COLO829 (cell line): Measurements from ENCODE around the gene ZNF385A.

Source experiments
- DNase-seq: peaks from one replicate; pipeline ENCODE4 v3.0.0; 2012; ENCODE audit warnings: low spot score

The ZNF385A gene

DNA sequence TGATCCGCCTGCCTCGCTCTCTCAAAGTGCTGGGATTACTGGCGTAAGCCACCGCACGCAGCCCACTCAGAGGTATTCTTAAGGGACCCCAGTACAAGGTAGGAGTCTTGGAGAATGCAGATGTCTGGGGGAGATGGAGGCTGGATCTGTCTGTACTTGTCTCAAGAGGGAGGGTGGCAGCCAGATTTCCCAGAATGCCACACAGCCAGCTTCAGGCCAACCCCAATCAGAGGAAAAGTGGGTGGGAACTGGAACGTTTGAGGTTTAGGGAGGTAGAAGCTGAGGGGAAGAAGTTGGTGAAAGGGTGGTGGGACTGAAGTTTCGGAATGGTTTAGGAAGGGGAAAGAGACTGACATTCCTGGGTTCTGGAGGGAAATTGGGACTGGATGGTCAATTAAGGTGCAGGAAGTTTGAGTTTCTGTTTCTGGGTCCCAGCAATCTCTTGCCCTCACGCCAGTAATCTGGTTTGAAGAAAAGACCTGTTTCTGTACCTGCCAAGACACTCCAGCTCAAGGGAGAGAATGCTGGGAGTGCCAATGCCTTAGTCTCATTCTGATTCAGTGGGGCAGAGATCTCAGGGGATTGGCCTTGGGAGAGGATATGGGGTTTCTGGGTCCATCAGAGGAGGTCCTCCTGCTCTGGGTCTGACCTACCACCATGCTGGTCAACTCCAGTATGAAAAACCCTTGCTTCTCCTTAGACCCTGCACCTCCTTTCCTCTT is 8.1 kb upstream of the ZNF385A start:
- no peak for DNase-seq

DNA sequence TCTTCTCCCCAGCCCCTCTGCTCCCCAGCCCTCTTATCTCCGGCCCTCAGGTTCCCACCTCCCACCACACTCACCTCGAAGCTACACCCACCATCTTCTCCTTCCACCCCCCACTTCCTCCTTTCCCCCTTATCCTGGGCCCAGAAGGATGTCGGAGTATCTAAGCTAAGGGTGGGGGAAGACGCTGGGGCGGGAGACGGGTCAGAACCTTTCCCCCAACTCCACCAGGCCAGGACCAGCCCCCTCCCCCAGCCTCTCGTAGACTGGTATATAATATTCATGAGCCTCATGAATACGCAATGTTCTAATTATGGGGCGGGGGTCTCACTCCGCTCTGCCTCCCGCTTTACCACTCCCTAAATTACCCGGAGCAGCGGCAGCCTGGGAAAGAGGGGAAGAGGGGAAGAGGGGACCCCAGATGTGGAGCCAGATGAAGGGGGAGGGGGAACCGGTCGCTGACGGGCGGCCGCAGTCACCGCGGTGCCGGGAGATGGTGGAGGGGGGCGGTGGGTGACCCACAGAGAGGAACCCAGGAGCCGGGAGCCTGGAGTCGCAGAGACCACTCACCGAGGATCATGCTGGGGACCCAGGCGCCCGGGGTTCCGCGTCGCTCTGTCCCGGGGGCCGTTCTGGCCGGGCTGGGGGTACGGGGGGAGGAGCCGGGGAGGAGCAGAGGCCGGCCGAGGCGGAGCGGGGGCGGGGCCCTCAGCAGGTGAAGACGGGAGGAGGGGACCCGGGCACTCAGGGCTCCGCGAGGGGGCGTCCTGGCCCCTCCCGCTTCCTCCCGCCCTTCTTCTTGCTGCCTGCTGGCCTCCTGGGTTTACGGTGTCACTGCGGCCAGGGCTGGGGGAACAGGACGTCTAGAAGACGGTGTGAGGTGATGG is 6.4 kb upstream of the ZNF385A start:
- no peak for DNase-seq

DNA sequence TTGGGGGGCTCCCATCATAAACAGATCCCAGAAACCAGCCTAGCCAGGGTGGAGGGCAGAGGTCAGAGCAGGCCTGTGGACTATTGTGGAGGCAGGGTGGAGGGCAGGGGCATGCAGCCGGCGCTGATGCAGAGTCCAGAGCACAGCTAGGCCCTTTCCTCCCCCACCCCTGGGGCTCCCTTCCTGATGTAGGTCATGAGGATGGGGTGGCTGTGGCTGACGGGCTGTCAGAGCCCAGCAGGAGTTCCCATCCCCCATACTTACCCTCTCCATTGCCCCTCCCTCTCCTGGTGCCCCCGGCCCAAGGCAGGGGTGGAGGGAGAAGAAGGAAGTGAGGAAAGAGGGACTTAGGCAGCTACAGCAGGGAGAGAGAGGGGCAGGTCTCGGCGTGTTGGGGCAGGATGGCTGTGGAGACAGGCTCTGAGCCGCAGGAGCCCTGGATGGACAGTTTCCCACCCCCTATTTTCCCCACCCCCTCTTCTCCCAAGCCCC is 5.7 kb upstream of the ZNF385A start:
- DNase-seq: no peak

- DNase-seq: no peak
Measured at GRCh38 chr12:54389607-54390175, 5.2 kb upstream of the ZNF385A start.

DNA sequence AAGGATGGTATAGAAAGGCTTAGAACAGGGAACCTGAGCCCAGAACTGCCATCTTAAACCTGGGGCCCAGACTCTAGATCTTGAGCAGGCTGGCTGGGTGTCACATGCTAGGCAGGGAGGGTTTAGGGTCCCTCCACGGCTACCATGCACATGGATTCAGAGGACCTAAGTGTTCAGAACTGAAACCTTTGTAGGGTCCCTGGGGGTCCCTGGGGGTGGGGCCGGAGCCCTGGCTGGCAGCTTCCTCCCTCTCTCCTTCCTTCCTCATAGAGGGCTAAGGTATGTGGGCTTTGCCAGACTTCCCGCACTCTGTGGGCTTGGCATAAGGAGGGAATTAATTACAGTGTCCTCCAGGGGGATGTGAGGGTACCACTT is 4.6 kb upstream of the ZNF385A start:
- no peak for DNase-seq

DNA sequence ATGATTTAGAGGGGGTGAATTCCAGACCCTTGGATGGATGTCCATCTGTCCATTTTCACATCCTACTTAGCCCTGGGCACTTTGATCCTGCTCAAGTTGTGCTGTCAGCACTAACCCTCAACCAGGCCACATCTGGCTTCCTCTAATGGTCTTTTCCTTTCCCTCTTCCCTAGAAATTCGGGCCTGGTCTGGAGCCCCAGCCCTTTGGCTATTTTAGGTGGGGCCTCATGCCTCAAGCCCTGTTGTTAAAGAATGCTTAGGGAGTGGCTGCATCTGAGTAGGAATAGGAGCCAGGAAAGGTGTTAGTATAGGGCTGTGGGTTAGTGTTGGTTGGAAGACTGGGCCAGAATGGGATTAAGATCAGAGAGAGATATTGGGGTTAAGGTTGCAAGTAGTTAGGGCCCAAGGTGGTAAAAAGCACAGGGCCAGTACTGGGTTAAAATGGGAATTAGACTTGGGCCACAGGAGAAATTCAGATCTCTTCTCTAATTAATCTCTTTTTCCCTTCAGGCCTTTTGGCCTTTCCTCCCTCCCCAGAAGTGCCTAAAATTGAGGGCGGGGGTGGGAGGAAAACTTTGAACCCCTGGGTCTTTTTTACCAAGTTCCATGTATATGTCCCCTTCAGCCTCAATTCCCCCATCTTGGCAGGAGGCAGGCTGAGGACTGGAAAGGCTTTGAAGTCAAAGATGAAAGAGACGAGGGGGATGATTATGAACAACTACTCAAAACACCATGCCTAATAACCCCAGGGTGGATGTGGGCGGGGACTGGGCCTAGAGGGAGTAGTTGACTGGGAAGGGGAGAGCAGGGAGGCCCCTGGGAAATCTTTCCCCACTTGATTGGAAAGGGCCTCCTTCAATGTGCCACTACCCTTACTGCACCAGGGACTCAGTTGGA is 4.0 kb upstream of the ZNF385A start:
- DNase-seq: peak; percentile 30

DNA sequence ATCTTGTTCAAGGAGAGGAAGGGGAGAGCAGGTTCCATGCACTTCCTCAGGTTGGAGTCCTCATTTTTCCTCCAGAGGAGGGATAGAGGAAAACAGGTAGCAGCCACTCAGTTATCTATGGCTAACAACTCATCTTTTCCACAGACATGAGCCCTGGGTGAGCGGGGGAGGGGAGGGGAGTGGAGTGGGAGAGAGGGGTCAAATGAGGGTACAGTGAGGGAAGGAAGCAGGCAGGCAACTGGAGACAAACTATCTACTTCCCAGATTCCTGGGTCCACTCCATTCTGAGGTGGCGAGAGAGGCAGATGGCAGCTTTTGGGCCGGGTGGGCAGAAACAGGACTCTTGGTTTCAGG is 2.6 kb upstream of the ZNF385A start:
- no peak for DNase-seq

- DNase-seq: no peak
Measured at GRCh38 chr12:54386403-54387113, 2.0 kb upstream of the ZNF385A start.

GRCh38 chr12:54385251-54385914 is 850 bp upstream of the ZNF385A start:
- DNase-seq: no peak

GRCh38 chr12:54383041-54383609 is 1.4 kb downstream of the ZNF385A start:
- peak; percentile 35 for DNase-seq

DNA sequence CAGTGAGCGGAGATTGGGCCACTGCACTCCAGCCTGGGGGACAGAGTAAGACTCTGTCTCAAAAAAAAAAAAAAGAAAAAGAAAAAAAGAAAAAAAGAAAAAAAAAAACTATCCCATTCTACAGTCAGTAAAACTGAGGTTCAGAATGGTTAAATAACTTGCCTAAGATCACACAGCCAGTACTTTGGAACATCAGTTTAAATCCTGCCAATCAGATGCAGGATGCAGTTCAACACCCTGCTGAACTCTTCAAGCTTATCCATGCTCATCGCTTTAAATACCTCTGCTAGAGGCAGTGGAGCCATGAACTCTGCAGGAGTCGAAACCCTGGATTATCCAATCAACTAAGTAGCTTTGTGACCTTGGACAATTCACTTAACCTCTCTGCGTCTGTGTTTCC is 3.4 kb downstream of the ZNF385A start:
- no peak for DNase-seq

GRCh38 chr12:54379398-54380201 is 4.9 kb downstream of the ZNF385A start:
- DNase-seq: peak; percentile 94

- peak; percentile 72 for DNase-seq
Measured at GRCh38 chr12:54378796-54379397, 5.6 kb downstream of the ZNF385A start.

DNA sequence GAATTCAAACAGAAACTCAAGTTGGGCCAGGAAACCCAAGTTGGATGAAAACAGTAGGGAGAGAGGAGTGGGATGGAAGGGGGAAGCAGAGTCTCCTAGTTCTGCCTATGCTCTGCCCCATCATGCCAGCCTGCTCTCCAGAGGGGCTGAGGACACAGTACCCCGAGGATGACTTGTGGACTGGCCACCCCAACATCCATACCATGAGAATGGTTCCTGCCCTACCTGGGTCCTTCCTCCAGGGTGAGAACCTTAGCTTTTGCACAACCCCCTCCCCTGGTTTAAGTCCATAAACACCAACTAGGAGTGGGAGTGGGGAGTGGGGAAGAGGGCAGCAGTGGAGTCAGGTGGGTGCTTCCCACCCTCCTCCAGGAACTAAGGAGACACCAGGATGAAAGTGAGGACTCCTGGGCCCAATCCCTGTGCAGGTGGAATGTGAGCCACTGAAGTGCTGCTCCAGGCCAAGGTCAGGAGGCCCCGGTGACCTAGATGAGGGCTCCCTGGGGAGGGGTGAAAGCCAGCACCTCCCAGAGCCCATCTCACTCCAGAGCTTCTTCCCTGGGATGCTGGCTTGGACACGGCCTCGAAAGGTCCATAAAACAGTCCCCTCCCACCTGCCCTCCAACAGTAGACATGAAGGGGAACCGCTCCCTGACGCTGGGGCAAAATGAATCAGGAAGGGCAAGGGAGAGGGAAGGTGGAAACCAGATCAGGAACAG is 6.6 kb downstream of the ZNF385A start:
- DNase-seq: no peak

DNA sequence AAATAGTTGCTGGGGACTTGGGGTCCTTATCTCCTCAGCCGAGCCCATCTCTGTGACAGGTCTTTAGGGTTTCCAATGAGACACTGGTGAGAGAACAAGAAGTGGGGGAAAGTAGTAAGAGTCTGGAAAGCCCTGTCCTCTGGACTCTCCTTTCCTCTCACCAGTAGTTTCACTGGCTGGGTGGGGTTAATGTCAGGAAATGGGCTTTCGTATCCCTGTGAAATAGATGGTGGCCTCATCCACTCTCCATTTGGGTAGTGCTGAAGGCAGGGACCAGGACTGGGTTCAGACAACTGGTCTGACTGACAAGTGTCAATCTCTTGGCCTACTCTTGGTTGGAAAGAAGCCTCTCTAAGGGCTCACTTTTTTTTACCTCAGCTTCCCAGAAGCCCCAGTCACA is 7.5 kb downstream of the ZNF385A start:
- DNase-seq: no peak

GRCh38 chr12:54376596-54376995 is 7.9 kb downstream of the ZNF385A start:
- DNase-seq: no peak

- no peak for DNase-seq
Measured at GRCh38 chr12:54375259-54375579, 9.3 kb downstream of the ZNF385A start.

GRCh38 chr12:54374562-54375258 is 9.8 kb downstream of the ZNF385A start:
- DNase-seq: no peak
